HepG2 (cell line): ENCODE results near the gene ZNF83. TPM values are rescaled to one million over a fixed set of nuclear protein-coding genes. Genes with fewer than 3 reads are reported as not detected.
"Not testable (repeated sequence)": the region's sequence is repeated elsewhere in the genome, so short reads cannot be mapped to it uniquely, and the experiment has no call there.

ENCODE experiments used
- ATAC-seq: fragments of 200-7000 bp; cut with Tn5 transposase; 3 replicates; pipeline ENCODE4 v1.9.1; 2020; ENCODE audit warnings: mild to moderate bottlenecking, moderate library complexity
- BruUV-seq: library from RNA; stranded (reverse); fragments of 400-500 nt; replicated peaks from 2 replicates; lab custom pipeline; 2021; lab: Mats Ljungman, UMichigan
- CTCF ChIA-PET: fragments of 300-600 bp; formaldehyde crosslinking; extraction: SDS; loops from one replicate; lab custom pipeline; 2021; ENCODE audit warnings: low total read pairs, inconsistent platforms, low intra/inter-chr PET ratio; lab: Yijun Ruan, JAX
- POLR2A ChIA-PET: fragments of 350-600 bp; sonication (Branson Sonifier 250); formaldehyde crosslinking; loops from one replicate; lab custom pipeline; 2020; ENCODE audit warnings: antibody characterized with exemption, inconsistent platforms; lab: Yijun Ruan, JAX
- DNase-seq: peaks from one replicate; pipeline ENCODE4 v3.0.0-alpha.2; 2015; ENCODE audit warnings: low spot score
- FAIRE-seq: peaks from 3 replicates; lab custom pipeline; 2011; peaks lifted over from hg19 to GRCh38; lab: Jason Lieb, UNC
- H2AFZ ChIP-seq: one replicate; pipeline ENCODE4 v1.6.1; 2011; ENCODE audit warnings: low read length, inconsistent platforms
- H3K27ac ChIP-seq: fragments of 300-600 bp; 3 replicates; pipeline ENCODE4 v1.8.0; 2011; ENCODE audit warnings: mixed run types, mild to moderate bottlenecking, mixed read lengths, low read length, inconsistent platforms; ENCODE audit not compliant: insufficient read depth; ENCODE audit errors: extremely low read length
- H3K27me3 ChIP-seq, 2 experiments: fragments of 200-600 bp in 1 of 2; 2 replicates in 1 of 2; 3 replicates in 1 of 2; pipeline versions ENCODE4 v1.6.0 to v1.8.0; 2011; ENCODE audit warnings: low read length in 2 of 2, mild to moderate bottlenecking in 2 of 2, moderate library complexity in 2 of 2, inconsistent platforms in 1 of 2; ENCODE audit not compliant: insufficient read depth in 2 of 2, control insufficient read depth in 1 of 2
- H3K36me3 ChIP-seq, 2 experiments: fragments of 200-600 bp in 1 of 2; replicated peaks in 1 of 2; 2 replicates in 1 of 2; 3 replicates in 1 of 2; pipeline versions ENCODE4 v1.5.1 to v1.8.0; 2011; ENCODE audit warnings: low read length in 2 of 2, inconsistent platforms in 1 of 2; ENCODE audit not compliant: insufficient read depth in 2 of 2, control insufficient read depth in 1 of 2
- H3K4me1 ChIP-seq: 2 replicates; pipeline ENCODE4 v1.5.1; 2012; ENCODE audit warnings: low read length, inconsistent platforms; ENCODE audit not compliant: insufficient read depth
- H3K4me2 ChIP-seq: 2 replicates; pipeline ENCODE4 v1.6.0; 2011; ENCODE audit warnings: low read depth, low read length, inconsistent platforms
- H3K4me3 ChIP-seq, 3 experiments: fragments of 200-600 bp in 1 of 3; sonication (generic), shearing (Covaris generic) in 1 of 3; replicated peaks in 1 of 3; 2 replicates each; pipeline ENCODE4 v1.5.1; 2011 to 2016; ENCODE audit warnings: low read length in 3 of 3, inconsistent platforms in 2 of 3, low read depth in 2 of 3, mild to moderate bottlenecking in 2 of 3, control low read depth in 1 of 3, mixed read lengths in 1 of 3; ENCODE audit not compliant: insufficient read depth in 1 of 3
- H3K79me2 ChIP-seq: one replicate; pipeline ENCODE4 v1.6.1; 2011; ENCODE audit warnings: low read length, inconsistent platforms; ENCODE audit not compliant: insufficient read depth
- H3K9ac ChIP-seq: 2 replicates; pipeline ENCODE4 v1.6.0; 2011; ENCODE audit warnings: mild to moderate bottlenecking, low read depth, low read length, inconsistent platforms; ENCODE audit not compliant: insufficient read depth
- H3K9me3 ChIP-seq: 2 replicates; pipeline ENCODE4 v1.5.1; 2012; ENCODE audit warnings: mild to moderate bottlenecking, low read length
- H4K20me1 ChIP-seq: 2 replicates; pipeline ENCODE4 v1.6.0; 2011; ENCODE audit warnings: inconsistent platforms, mild to moderate bottlenecking, low read length, moderate library complexity; ENCODE audit not compliant: insufficient read depth
- ARID5B ChIP-seq: IDR thresholded peaks from 2 replicates; pipeline ENCODE4 v1.4.0; 2020; ENCODE audit warnings: mild to moderate bottlenecking, missing genetic modification reagents
- ARNT ChIP-seq: fragments of 450-650 bp; IDR thresholded peaks from 2 replicates; pipeline ENCODE4 v1.6.1; 2017
- DDIT3 ChIP-seq: sonication (generic); formaldehyde crosslinking; IDR thresholded peaks from 2 replicates; pipeline ENCODE4 v1.4.0; 2020; ENCODE audit warnings: mild to moderate bottlenecking, missing genetic modification reagents
- GATAD2A ChIP-seq: IDR thresholded peaks from 2 replicates; pipeline ENCODE4 v1.6.1; 2016
- MBNL3 ChIP-seq: fragments of 250-450 bp; sonication (Bioruptor Pico); conservative IDR thresholded peaks from 2 replicates; pipeline ENCODE4 v1.8.0; 2022; ENCODE audit warnings: mild to moderate bottlenecking, inconsistent platforms
- POLR2A ChIP-seq, 2 experiments: IDR thresholded peaks; 2 replicates each; pipeline ENCODE4 v1.6.1; 2011; ENCODE audit warnings: low read depth in 2 of 2, low read length in 2 of 2, mild to moderate bottlenecking in 1 of 2, moderate library complexity in 1 of 2; ENCODE audit not compliant: insufficient read depth in 1 of 2
- SAFB2 ChIP-seq: sonication (generic); formaldehyde crosslinking; IDR thresholded peaks from 2 replicates; pipeline ENCODE4 v1.5.1; 2020; ENCODE audit warnings: missing genetic modification reagents, low read depth, mild to moderate bottlenecking, borderline replicate concordance
- ZNF850 ChIP-seq: sonication (generic); formaldehyde crosslinking; conservative IDR thresholded peaks from 2 replicates; pipeline ENCODE4 v1.9.0; 2021; ENCODE audit warnings: mild to moderate bottlenecking, missing genetic modification reagents
- WGBS: methylation state at CpG from one replicate; pipeline ENCODE4 v1.1.6; 2017; ENCODE audit warnings: low lambda C conversion rate; 5-methylcytosine and 5-hydroxymethylcytosine counted together
- in situ Hi-C: cut with HindIII; loops from 2 replicates; pipeline ENCODE4 v1.10.0; 2017; ENCODE audit warnings: low pct_unique_long_range_greater_than_20kb; ENCODE audit not compliant: extremely low pct_ligation_motif_present
- intact Hi-C: fragments of 100-400 bp; cut with micrococcal nuclease; formaldehyde crosslinking; loops from one replicate; pipeline ENCODE4 v1.10.0; 2022; ENCODE audit not compliant: unreplicated experiment
- polyA plus RNA-seq, 8 experiments: library from polyadenylated mRNA; depleted of rRNA in 3 of 8; stranded (reverse) in 7 of 8; unstranded in 1 of 8; fragments of >200 nt; fragmentation: Illumina TruSeq in 4 of 8; extraction: Trizol in 4 of 8; gene quantifications; 2 replicates each; pipeline versions ENCODE4 v1.2.1 to v1.2.3, GENCODE V29; 2011 to 2016; ENCODE audit warnings: low read depth in 4 of 8, missing spikeins in 1 of 8, mixed read lengths in 1 of 8; ENCODE audit not compliant: insufficient read depth in 1 of 8
- total RNA-seq, 5 experiments: library from RNA; depleted of rRNA; stranded (reverse); fragments of >200 nt; fragmentation: Illumina TruSeq; extraction: Trizol; gene quantifications; 2 replicates each; pipeline ENCODE4 v1.2.3, GENCODE V29; 2016; ENCODE audit warnings: low read depth in 1 of 5

ZNF83 gene
- total and polyA plus RNA-seq, 2 of the 13 experiments (the other 11 are each of a cell fraction or from before 2014, with no cell fraction given), result 20.4 to 44.5 TPM

GRCh38 chr19:52599241-52599640, 38.9 kb downstream of the ZNF83 start:
- Histone ChIP-seq H3K4me2 (no peak overlapping the region), H3K4me1 (peaks cover 17% of the 10 kb centered on the region), H3K27ac (no peak overlapping the region), H3K36me3 (no peaks in the 10 kb centered on the region; a peak in 1 of 5 replicates), H2AFZ (no peak overlapping the region), H3K9me3 (peaks cover 35% of the 10 kb centered on the region; the same call in 1 of the 2 replicates), H3K79me2 (peaks cover 7% of the 10 kb centered on the region), H3K4me3 (no peak overlapping the region), H3K9ac (no peak overlapping the region), H4K20me1 (no peaks in the 10 kb centered on the region), H3K27me3 (no peaks in the 10 kb centered on the region)
- no peak for ATAC-seq
- no peak for TF ChIP-seq ARNT
- TF ChIP-seq MBNL3 (CRISPR knock-in tag), result no peak
- TF ChIP-seq DDIT3, result no peak
- TF ChIP-seq SAFB2, result no peak
- no peak for TF ChIP-seq POLR2A (IDR thresholded peaks at IDR 0.05; ENCODE audit: insufficient read depth in 1 of 2, low read depth in 2 of 2, low read length in 2 of 2)
- TF ChIP-seq ARID5B (CRISPR knock-in tag), result no peak
- no peak for TF ChIP-seq ZNF850
- no peak for TF ChIP-seq GATAD2A
- 60% methylated on average over 3 of the region's 3 CpGs for WGBS
- POLR2A ChIA-PET, result no interaction called here
- in situ Hi-C loops (no loop called here), intact Hi-C loops (no loop called here)
- no peak for FAIRE-seq
- CTCF ChIA-PET, result no interaction called here
- no TSS peak for BruUV-seq
- DNase-seq, result no peak

GRCh38 chr19:52593441-52593840, 44.7 kb downstream of the ZNF83 start:
- H3K9ac ChIP-seq, BruUV-seq, POLR2A ChIA-PET, in situ Hi-C loops, DNase-seq, CTCF ChIA-PET, H3K4me1 ChIP-seq, intact Hi-C loops, H3K36me3 ChIP-seq, H3K27me3 ChIP-seq, H4K20me1 ChIP-seq, H3K27ac ChIP-seq, H2AFZ ChIP-seq, H3K4me2 ChIP-seq, ATAC-seq, H3K79me2 ChIP-seq, FAIRE-seq, H3K4me3 ChIP-seq: not testable (repeated sequence)
- H3K9me3 ChIP-seq, result peaks cover 44% of the 10 kb centered on the region
- WGBS, result no CpG with 5 or more reads among the region's 25 CpGs
